GM03348 (cell line): Measurements from ENCODE around the gene RGS8.

Experiments used
- DNase-seq: peaks from one replicate; pipeline ENCODE4 v3.0.0; 2012; ENCODE audit warnings: low spot score

RGS8 gene, protein sequence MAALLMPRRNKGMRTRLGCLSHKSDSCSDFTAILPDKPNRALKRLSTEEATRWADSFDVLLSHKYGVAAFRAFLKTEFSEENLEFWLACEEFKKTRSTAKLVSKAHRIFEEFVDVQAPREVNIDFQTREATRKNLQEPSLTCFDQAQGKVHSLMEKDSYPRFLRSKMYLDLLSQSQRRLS

DNA sequence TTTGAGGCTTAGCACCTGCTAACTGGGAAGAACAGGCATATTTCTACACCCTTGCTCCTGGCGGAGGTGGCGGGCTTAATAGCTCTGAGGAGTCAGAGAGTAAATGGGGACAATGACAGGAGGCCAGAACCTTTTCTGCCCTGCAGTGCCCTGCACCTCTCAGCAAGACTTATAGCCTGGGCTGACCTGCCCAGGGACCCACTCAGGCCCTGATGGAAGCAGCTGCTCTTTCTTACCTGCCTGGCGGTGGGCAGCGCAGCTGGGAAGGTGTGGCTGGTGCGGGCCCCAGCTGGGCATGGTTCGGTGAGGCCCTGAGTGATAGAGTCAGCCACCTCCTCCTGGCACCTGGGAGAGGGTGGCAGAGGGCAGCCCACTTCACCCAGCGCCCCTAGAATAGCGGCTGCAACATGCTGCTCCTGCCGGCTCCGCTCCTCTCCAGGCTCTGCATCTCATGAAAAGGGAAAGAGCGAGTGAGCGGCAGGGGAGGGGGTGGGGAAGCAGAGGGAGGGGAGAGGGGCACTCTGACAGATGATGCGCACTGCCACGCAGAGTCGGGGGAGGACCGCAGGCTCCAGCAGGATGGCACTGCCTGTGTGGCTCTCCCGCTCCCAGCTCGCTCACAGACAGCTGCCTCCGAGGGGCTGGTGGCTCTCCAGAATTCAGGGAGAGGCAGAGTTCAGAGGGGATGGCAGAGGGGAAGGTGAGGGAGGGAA, at the start of gene RGS8:
TSS of gene RGS8 (minus strand) at position 472 of the 713 bp plus-strand sequence. CDS start 14,938 bp downstream, outside the sequence.
- DNase-seq = no peak

DNA sequence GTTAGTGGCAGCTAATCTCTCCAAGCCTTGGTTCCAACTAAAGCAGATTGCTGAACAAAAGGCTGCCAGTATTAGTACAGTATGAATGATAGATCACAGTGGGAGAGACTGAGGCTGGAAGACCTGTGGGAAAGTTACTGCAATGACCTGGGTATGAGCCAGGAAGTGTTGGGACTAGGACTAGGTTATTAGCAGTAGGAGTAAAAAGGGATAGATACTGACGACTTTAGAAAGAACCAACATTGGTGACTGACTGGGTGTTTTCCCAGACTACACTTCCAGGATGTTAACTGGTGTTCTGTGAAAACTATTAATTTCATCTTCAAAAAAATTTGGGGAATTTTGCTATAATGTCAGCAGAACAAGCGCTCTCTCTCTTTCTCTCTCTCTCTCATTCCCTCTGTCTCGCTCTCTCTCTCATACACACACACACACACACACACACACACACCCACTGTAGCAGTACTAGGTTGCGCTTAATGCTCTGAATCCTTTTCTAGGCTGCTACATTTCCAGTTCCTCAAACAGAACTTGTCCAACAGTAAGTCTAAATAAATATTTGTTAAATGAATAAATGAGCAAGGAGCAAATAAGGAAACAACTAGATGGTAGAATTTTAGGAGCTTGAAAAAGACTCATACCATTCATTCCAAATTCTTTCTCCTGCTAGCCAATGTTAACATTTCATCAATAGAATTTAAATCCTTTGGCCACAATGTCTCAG, 47.6 kb upstream of the RGS8 start:
- no peak for DNase-seq

DNA sequence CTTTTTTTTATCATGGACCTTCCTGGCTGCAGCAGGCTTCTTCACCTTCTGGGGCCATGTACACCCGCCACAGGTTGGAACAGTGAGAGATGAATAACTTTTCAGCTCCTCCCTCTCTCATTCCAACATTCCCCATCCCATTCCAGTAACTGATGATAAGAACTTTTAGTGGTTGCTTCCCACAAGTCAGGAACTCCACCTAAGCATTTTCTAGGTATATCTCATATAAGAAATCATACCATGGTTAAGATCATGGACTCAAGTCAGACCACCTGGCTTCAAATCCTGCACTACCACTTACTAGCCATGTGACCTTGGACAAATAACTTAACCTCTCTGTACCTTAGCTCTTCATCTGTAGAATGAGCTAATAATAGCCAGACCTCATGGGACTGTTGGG, 42.5 kb upstream of the RGS8 start:
- no peak for DNase-seq

DNA sequence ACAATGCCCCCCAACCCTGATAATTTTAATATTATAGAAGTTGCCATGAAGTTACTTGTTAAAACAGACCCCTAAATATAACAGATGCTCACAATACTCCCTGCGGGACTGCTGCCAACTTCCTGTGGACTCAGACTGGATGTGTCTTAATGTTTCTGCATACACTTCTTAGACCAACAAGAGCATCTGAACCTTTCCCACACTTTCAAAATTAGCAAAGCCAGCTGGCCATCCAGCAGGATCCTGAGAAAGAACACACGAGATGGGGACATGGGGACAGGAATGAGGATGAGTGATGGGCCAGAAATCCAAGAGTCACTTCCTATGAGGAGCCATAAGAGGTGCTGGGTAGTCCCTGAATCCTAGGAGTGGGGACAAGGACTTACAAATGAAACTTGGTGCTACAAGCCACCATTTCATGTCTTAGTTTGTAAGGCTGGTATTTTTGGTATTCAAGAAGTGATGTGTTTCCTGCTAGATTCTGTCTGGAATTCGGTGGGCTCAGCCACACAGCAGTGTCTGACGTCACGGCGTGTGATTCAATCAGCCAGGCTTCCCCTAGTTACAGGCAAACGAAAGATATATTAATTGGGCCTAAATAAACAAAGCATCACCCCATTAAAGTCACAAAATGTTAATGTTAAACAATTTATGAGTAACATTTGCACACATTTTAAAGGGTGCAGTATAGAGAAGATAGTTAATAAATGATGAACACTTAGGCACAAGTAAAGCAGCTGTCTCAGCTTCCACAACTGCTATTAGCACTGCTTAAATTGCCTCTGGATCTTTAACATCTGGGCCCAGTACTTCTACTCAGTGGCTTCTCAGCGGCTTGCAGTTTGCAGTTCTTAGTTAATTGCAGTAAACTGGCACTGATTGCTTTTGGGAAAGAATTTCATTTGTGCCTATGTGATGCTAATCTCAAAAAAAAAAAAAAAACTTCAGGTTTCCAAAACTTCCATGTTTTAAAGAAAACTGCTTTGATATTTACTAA, 41.2 kb upstream of the RGS8 start:
- DNase-seq = no peak

DNA sequence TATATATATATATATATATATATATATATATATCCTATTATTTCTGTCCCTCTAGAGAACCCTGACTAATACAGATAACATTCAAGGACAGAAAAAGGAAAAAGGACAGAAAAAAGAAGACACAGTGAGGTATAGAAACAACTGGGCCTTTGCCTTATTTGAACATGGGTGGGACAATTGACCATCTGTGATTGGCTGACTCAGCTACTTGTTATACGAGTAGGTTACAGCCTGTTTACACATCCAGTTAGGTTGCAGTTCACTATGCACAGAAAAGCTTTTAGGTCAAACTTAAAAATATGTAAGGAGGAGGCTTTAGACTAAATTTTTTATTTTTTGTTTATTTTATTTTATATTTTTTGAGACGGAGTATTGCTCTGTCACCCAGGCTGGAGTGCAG, 39.8 kb upstream of the RGS8 start:
- DNase-seq = no peak

DNA sequence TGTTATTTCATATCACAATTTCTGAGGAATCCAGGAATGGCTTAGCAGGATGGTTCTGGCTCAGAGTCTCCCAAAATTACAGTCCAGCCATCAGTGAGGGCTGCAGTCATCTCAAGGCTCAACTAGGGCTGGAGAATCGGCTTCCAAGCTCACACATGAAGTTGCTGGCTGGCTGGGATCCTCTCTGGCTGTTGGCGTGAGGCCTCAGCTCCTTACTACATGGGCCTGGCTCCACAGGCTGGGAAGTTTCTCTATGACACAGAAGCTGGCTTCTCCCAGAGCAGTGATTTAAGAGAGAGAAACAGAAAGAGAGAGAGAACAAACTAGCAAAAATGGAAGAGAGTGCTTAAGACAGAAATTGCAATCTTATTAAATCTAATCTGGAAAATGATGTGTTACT, 38.8 kb upstream of the RGS8 start:
- no peak for DNase-seq

DNA sequence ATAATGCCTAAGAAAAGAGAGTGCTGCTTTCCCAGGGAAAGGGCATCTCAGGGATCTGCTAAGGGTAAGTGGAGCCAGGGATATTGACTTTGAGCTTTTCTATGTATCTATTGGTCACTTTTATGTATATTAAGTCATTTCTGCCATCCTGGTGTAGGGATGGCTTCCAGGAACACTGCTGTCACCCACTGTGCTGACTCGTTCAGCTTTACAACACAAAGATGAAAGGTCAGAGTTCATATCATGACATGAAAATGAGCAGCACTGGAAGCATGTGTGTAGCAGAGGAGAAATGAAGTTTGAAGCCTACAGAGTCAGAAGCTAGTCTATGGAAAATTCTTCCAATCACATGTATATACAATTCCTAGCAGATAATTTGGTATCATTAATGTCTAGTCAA, 37.1 kb upstream of the RGS8 start:
- no peak for DNase-seq

DNA sequence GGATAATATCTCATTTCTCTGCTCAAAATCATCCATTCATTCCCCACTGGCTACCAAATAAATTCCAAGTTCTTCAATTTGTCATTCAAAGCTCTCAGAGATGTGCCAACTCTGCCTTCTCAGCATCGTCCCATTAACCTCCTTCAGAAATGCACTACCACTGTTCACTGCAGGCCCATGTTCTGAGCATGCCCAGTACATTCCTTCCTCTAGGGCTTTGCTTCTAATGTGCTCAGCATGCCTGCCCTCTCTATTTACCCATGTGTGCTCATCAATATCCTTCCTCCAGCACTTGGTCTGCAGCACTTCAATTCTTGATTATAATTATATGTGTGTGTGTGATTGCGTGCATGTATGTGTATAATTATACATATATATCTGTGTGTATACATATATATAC, 36.1 kb upstream of the RGS8 start:
- DNase-seq = no peak

DNA sequence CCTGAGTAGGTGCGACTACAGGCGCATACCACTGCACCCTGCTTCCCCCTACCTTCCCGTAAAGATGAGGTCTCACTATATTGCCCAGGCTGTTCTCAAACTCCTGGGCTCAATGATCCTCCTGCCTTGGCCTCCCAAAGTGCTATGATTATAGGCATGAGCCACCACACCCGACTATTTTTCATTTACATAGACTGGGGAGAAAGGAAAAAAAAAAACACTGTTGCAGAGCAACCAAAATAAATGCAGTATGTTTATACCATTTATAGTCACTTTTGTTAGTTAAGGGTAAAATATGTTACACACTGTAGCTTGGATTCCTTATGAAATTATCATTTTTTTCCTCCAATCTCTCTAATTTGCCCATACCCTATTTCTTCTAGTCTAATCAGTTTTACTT, 35.2 kb upstream of the RGS8 start:
- DNase-seq = no peak

DNA sequence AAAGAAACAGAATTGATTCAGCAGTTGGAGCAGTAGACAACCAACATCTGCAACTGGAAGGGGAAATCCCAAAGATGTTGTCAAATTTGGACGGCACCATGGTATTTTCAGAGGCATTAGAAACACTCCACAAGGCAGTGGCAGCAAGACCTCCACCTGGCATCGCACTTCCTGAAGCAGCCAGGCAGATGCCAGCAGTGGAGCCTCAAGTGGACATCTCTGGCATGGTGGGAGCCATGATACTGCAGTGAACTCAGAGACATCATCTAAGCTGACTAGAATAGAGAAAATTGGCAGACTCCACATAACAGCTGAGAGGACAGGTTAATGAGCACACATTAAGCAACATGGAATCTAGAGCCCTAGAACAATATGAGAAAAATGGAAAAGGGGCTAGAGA, 33.9 kb upstream of the RGS8 start:
- no peak for DNase-seq

DNA sequence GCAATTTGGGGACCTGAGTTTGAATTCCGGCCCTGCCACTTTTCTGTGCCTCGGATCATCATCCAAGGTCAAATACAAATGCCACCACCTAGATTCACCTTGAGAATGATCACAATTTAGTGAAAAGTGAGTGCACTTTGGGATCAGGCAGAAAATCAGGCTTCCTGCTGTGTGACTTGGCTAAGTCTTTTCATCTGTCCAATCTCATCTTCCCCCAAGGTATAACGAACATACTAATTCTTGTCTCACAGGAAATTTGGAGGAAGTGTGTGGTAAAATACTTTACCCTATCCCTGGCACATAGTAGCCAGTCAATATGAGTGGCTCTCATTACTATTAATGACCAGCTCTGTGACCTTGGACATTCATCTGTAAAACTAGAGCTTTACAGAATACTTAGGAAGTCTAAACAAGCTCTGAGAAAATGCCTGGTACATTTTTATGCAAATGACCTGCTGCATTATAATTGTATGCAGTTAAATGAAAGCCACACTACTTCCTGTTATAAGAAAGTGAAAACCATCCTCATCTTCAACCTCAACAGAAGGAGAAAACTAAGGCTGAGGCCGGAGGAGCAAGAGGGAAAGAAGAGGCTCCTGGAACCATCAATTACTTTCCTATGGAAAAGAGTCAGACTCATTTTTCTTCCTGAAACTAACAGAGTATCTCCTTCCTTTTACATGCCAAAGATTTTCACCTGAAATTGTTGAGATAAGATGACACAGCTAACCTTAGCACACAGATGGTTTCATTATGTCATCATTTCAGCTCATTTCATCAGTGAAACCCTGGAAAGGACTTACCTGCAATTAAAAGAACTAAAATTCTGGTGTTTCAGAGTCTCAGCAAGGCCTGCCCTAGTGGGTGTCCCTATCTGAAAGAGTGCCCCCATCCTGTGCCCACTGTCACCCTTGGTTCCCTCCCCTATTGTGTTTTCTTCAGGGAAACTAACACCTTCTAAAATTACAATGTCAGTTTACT, 32.6 kb upstream of the RGS8 start:
- no peak for DNase-seq

DNA sequence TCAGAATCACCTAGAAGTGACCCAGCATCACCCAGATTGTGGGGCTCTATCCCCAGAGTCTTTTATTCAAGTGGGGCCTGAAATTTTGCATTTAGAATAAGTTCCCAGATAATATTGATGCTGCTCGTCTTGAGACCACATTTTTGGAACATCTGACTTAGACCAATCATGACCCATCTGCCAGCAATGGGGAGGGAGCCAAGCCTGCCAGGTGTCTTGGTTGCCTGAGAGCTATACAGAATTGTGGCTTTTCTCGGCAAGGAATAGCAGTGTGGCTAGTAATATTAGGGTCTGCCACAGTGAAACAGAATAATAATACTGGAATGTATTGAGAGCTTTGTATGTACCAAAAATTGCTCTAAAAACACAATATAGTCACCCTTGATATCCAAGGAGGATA, 31.1 kb upstream of the RGS8 start:
- DNase-seq = no peak

DNA sequence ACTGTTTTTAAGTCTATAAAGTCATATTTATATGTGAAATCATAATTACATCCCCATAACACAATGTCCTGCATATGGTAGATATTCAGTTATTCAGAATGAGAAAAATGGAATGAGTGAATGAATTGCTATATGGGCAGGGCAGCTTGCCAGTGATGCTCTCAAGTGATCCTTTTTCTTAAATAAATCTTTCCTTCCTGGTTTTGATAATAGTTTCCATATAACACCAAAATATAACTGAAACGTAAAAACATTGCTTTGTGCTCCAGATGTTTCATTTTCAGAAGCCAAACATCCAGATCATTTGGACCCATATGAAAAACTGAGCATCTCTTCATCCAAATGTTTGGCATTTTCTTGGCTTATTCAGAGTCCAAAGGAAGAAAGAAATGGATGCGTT, 30.2 kb upstream of the RGS8 start:
- no peak for DNase-seq

DNA sequence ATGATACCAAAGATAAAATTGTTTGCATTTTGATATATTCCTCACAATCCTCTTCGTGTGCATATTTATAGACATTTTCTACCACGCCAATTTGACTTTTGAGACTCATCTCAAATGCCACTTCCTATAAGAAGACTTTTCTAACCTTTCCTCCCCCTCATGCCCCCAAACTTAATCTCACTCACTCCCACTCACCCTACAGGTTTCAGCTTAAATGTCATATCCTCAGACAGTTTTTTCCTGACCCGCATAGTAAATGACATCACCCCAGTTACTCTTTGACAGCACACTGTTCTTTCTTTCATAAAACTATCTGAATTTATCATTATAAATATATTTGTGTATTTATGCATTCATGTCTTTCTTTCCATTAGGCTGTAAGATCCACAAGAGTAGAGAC, 29.6 kb upstream of the RGS8 start:
- DNase-seq = no peak

DNA sequence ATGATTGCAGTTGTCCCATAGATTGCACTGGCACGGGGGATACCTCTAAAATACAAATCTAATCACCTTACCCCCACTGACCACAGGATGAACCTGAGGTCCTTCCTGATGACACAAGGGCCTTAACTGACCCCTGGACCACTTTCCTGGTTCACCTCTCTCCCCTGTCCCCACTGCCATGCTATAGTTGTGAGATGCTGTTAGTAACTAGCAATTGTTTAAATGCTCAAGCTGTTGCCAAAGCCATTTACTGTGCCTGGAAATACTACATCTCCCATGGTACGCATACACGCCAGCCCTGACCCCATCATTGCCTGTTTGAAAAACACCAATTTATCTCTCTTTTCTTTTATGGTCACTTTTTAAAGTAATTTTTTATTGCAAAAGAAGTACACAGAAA, 29.1 kb upstream of the RGS8 start:
- no peak for DNase-seq

DNA sequence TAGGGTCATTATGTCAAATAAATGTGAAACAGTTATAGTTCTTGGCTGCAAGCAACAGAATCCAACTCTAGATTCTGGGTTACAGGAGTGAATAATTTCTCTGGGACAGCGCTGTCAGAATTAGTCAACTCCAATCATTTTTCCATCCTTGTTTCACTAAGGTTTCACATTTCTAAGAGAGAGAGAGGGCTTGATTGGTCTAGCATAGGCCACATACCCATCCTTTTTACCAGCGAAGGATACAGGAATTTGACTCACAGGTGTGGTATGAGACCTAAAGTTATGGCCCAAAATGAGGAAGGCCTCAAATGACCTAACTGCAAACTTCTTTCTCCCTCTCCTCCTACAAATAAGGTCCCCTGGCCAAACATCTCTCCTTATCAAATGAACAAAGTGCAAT, 25.5 kb upstream of the RGS8 start:
- DNase-seq = no peak

DNA sequence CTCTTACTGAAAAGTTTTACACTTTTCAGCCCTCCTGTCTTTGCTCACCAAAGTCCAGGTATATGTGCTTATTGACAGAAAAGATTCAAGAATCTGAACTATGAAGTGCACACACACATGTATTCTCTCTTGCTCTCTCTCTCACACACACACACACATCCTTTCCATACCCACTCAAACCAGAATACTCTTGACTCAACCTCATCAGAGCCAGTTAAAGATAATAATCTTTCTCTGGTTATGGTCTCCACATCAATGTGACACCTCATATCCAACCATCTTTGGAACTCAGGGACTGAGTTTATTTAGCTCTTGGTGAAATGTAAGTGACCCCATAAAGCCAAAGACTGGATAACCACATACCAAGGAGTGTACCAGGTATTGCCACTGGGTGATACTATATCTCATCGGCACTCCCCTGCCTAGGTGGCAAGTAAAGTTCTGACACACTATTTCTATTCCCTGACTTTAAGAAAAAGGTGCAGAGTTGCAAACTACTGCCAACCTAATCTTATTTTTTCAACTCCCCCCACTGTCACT, 24.9 kb upstream of the RGS8 start:
- DNase-seq = no peak

DNA sequence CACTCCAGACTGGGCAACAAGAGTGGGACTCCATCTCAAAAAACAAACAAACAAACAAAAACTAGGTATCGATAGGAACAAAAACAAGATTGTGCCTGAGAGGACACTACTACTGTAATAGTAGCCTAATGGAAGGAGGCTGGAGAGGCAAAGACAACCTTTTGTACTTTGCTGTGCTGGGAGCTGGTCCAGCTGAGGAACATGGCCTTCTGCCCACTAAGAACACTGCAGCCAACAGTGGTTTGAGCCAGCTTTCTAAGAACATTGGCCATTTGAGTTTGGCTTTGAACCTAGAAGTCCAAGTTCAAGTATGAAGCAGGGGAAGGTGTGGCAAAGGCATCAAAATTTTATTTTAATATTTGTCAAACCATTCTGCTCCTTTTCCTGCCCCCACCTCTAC, 22.7 kb upstream of the RGS8 start:
- no peak for DNase-seq

DNA sequence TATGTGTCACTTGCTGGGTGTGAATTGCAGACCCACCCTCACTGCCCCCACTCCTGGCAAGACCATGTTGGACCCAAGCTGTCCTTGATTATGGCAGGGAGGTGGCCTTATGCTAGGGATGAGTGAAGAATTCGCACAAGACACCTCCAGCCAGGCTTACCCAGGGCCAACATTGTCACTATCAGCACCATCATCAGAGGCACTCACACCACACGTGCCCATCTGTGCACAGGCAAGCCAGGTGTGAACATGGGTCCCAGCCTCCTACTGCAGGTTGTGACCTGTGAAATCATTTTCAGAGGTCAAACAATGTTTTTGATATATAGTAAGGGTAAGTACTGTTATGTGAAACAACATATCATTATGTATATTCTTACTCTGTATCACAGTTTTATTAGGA, 20.3 kb upstream of the RGS8 start:
- no peak for DNase-seq

DNA sequence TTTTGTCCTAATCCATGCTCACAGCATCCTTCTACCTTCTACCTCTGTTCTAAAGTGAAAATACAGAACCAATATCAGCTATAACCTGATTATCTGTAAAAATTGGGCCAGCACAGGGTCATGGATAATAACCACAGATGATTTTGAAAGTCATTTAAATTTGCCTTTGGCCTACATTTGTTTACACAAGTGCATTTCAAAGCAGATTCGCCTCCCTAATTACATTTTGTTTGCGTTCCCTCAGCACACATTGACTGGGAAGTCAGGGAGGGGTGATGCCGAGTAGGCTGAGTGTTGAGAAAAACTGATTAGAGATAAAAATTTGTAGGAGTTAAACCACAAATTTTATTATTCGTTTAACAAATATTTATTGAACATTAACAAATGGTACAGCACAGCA, 19.2 kb upstream of the RGS8 start:
- no peak for DNase-seq
